Suprapubic skin (tissue), 4 donors: ENCODE results near the gene TAS2R43.

Experiments
- EP300 ChIP-seq: sonication (generic); formaldehyde crosslinking; IDR thresholded peaks from one replicate; pipeline ENCODE4 v1.6.1; 2017; ENCODE audit warnings: antibody characterized with exemption
- POLR2A ChIP-seq, 2 donors: fragments of 450-650 bp; IDR thresholded peaks; one replicate each; pipeline ENCODE4 v1.6.1; 2017; ENCODE audit warnings: antibody characterized with exemption in 2 of 2, mild to moderate bottlenecking in 2 of 2, moderate library complexity in 2 of 2
- POLR2AphosphoS5 ChIP-seq, 3 donors: sonication (generic); formaldehyde crosslinking; IDR thresholded peaks; one replicate each; pipeline ENCODE4 v1.6.1; 2017; ENCODE audit warnings: antibody characterized with exemption in 3 of 3
- TF ChIP-seq, protein P1 (sequence below), 2 donors: fragments of 200-600 bp in 1 of 2; fragments of 450-650 bp in 1 of 2; sonication (generic) in 1 of 2; IDR thresholded peaks; one replicate each; pipeline ENCODE4 v1.5.1; 2016 to 2019; ENCODE audit warnings: antibody characterized with exemption in 2 of 2, mild to moderate bottlenecking in 1 of 2, moderate library complexity in 1 of 2

DNA sequence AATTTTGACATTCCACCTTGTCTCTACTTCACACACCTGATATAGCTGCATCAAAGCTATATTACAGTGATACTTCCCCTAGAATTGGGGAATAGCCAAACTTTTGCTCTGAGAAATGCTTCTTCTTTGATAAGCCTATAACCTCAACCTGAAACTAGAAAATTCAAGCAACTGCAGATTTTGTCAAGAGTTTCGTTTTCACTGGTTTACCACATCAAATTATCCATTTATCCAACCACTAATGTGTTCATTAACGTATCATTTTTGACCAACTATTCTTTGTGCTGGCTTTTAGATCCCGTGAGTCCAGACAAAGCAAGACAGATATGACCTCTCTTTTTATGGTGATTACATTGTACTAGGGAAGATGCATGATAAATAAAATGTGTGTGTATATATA lies 16.5 kb downstream of the TAS2R43 start:
- no peak for TF ChIP-seq POLR2A (IDR thresholded peaks at IDR 0.05)
- TF ChIP-seq POLR2AphosphoS5 (IDR thresholded peaks at IDR 0.05) = no peak
- TF ChIP-seq, protein P1, sequence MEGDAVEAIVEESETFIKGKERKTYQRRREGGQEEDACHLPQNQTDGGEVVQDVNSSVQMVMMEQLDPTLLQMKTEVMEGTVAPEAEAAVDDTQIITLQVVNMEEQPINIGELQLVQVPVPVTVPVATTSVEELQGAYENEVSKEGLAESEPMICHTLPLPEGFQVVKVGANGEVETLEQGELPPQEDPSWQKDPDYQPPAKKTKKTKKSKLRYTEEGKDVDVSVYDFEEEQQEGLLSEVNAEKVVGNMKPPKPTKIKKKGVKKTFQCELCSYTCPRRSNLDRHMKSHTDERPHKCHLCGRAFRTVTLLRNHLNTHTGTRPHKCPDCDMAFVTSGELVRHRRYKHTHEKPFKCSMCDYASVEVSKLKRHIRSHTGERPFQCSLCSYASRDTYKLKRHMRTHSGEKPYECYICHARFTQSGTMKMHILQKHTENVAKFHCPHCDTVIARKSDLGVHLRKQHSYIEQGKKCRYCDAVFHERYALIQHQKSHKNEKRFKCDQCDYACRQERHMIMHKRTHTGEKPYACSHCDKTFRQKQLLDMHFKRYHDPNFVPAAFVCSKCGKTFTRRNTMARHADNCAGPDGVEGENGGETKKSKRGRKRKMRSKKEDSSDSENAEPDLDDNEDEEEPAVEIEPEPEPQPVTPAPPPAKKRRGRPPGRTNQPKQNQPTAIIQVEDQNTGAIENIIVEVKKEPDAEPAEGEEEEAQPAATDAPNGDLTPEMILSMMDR (IDR thresholded peaks at IDR 0.05) = no peak
- no peak for TF ChIP-seq EP300
